HG02610 (cell line): ENCODE data around the gene CTNS.

ENCODE experiments used
- ATAC-seq: cut with Tn5 transposase; IDR thresholded peaks from one replicate; pipeline ENCODE4 v1.9.1; 2021; ENCODE audit warnings: mild to moderate bottlenecking, moderate library complexity; ENCODE audit not compliant: unreplicated experiment

CTNS gene

DNA sequence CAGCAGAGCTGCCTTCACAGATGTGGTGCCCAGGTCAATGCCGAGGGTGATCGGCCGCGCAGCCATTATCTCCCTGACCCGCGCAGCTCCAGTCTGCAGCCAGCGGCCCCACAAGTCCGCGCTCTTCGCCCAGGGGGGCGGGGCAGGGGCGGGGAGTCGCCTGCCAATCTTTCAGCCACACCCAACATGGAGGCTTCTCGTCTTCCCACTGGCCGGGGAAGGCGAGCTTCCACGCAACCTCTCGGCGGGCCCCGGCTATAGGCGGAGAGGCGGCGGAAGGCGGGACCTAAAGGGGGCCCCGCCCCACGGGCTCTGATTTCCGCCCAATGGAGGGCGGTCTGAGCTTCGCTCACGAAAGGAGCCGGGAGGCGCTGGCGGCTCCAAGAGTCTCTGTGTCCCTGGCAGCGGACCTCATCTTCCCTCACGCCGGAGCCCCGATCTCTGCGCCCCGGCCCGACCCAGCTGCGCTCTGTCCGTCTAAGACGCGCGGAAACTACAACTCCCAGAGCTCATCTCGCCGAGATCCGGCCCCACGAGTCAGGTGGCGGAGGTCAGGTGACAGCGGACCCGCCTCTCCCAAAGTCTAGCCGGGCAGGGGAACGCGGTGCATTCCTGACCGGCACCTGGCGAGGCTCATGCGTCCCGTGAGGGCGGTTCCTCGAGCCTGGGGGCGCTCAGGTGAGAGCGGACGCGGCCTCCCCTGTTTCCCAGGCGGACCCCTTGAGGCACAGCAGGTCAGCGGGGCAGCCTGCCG, at the start of gene CTNS, which contains the start of gene SHPK:
Gene CTNS (plus strand): TSS at position 607 of the 754 bp plus-strand sequence. CDS start 3,447 bp downstream, outside the sequence.
Gene SHPK (minus strand): TSS at position 97 of the 754 bp plus-strand sequence. CDS start 31 bp downstream, at position 66.
- ATAC-seq: peak; percentile 93

DNA sequence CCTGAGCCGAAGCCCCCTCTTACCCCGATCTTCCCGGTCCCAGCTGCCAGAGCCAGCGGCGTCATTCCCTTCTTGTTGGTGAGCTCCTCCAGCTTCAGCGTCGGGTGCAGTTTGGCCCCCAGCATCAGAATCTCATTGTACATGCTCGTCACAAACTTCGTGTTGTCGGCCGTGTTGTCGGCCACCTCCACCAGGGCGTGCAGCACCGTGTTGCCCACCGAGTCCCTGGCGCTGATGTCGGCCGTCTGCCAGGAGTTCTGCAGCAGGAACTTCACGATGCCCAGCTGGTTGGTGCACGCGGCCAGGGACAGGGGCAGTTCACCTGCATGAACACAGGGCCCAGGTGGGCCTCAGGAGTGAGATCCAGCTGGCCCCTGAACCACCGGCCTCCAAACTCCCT, 46.8 kb upstream of the CTNS start:
- ATAC-seq: no peak

DNA sequence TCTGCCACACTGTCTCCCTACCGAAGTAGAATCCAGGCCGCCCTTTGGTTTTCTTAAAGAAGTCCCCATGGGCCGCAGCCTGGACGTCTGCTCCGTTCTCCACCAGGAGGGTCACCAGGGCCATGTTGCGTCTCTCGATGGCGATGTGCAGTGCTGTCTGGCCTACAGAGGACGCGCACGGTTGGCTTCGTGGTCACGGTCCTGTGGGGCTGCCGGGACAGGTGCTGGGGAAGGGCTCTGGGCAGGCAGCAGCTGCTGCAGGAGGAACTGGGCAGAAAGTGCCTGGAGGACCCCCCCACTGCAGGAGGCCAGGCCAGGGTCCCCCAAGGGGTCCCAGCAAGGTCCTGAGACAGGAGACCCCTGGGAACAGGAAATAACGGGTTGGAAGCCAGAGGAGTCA, 46.3 kb upstream of the CTNS start:
- no peak for ATAC-seq

DNA sequence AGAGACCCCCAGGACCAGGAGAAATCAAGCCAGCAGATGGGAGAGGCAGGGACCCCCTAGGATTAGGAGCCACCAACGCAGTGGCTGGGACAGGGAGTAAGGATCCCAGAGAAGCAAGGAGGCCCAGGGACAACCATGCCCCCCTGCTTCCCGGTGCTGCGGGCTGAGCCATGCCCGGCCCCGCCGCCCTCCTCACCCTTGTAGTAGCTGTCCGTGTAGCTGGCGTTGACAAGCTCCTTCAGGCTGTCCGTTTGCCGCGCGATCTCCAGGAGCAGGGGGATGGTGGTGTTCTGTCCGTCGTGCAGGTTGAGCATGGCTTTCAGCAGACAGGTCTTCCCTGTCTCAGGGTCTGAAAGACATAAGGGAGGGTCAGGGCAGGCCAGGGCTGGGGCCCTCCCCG, 45.8 kb upstream of the CTNS start:
- ATAC-seq: no peak

DNA sequence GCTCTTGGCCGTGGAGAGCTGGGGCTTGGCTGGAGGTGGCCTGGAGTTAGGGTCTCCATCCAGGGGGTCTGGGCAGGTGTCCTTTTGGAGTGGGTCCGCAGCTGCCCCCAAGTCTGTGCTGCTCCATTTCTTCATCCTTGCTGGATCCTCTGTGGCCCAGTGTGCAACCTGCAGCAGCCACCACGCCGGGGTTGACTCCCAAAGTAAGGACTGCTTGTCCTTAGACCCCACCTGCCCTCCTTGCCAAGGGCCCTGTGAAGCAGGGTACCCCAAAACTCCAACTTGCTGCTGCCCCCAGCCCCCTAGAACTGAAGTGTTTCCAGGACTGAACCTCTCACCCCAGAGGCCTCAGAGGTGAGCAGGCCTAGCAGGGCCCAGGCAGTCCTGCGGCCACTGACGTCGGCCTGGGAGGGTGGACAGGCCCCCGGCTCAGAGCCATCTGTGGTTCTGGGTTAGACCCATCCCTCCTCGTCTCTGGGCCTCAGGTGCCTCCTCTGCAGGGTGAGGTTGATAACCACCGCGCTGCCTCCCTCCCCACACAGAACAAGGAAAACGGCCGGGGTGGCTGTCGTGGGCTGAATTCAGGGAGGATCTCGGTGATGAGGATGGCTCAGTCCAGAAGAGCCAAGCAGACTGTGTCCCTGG, 44.2 kb upstream of the CTNS start:
- ATAC-seq: no peak

DNA sequence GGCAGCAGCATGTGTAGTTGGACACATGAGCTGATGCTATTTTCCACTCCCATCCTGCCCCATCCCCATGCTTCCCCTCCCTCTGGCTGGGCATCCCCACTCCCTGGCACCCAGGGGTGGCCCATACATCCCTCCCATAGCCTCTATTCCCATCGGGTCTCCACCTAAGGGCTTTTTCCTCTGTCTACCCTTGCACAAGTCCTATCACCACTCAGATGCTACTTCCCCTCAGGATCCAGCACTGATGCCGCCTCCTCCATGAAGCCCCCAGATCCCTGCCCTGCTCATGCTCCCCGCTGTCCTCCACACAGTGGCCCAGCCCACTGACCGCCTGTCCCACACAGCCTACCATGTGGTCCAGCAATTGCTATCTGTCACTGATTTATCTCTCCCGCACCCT, 43.2 kb upstream of the CTNS start:
- ATAC-seq: no peak

DNA sequence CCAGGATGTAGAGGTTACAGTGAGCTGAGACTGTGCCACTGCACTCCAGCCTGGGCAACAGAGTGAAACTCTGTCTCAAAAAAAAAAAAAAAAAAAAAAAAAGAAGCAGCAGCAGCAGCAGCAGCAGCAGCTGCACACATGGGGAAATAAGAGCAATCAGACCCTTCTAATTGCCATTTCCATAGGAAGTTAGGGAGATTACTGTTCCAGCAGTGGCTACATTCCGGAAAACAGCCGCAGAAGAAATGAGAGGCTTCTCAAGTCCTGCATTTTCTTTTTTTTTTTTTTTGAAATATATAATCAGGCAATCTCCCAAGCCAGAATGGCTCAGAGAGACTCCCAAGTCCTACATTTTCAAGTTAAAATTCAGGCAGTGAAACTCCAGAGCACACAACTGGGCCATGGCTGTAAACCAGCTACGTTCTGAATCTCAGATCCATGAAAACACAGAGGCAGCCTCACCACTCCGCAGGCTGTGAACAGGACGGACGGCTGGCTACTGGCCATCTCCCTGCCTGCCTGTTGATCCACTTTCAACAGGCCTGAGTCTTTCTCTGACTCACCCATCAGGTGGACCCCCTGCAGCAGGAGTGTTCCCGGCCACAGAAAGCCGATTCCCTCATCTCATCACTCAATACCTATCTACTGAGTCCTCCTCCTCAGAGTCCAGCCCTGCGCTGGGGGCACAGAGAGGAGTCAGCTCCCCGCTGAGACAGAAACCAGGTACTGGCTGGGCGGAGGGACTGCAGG, 42.3 kb upstream of the CTNS start:
- ATAC-seq: no peak

DNA sequence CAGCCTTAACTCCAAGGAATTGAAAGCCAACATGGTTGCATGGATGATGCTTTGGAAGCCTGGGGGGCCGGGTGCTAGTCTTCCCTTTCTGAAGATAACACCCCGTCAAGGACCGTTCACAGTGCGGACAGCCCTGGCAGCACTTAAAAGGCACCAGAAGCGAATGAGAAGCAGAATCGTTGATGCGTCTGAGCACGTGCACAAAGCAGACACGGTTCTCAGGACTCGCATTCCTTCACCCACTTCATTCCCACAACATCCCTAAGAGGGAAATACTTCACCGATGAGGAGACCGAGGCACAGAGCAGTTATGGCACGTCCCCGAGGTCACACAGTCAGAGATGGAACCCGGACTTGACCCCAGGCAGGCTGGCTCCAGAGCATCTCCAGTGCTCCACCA, 41.6 kb upstream of the CTNS start:
- ATAC-seq: no peak

DNA sequence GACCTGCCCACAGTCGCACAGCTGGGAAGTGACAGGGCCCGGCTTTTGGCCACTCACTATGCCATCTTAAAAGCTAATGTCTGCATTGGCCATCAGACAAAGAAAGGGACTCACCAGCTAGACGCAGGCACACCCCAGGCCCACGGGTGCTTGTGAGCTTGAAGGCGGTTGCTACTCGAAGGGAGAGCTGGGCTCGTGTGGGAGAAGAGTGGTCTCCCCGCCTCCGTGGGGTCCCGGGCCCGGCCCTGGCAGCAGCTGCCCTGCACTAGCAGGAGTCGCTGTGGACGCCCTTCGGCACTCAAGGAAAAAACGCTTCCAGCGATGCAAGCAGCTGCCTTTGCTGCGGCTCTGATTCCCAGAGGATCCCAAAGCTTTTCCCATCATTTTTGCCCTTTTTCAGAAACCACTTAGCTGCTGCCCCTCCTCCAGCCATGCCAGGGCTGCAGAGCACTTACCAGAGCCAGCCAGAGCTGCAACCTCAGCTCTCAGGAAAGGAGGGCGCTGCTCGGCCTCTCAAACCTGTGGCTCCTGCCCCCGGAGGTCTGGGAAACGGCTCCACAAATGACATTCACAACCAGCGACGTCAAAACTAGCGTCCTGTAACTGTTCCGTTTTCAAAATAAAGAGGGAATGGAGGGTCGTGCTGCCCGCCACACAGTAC, 39.6 kb upstream of the CTNS start:
- no peak for ATAC-seq

DNA sequence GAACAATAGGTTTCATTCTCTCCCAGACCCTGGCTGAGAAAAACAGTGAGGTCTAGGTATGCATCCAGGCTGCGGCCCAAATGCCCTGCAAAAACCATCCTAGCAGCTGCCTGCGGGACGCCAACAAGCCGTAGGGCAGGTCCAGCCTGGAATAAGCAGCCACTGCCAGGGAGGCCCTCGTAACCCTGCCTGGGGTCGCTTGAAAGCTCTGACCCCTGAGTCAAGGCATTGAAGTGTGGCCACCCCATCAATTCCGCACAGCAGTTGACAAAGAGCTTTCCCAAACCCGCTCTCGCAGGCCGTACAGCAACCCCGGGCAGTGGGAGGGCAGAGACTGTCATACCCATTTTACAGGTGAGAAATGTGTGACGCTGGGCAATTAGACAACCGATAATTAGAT, 38.5 kb upstream of the CTNS start:
- no peak for ATAC-seq

DNA sequence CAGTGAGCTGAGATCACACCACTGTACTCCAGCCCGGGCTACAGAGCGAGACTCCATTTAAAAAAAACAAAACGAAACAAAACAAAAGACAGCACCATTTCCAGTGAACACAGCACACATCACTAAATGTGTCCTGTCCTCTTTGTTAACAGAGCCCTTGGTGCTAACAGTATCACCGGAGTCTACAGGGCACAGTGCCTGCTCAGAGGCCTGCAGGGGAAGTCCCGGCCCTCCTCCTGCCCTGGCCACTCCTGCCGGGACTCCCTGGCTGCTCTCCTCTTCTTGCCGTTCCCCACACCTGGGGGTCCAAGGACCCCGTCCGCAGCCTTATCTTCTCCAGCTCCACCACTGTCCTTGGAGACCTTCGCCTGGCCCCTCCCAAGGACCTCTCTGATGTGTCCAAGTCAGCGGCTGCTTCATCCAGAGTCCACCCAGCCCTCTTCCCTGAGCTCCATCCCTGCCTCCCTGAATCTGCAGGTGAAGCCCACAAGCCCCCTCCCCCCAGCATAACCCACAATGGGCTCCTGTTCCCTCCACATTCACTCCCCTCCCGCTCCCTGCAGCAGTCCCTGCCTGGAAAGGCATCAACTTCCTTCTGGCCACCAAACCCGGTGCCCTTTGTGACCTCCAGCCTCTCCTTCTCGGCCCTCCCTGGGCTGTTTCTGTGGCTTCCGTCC, 35.9 kb upstream of the CTNS start:
- no peak for ATAC-seq

DNA sequence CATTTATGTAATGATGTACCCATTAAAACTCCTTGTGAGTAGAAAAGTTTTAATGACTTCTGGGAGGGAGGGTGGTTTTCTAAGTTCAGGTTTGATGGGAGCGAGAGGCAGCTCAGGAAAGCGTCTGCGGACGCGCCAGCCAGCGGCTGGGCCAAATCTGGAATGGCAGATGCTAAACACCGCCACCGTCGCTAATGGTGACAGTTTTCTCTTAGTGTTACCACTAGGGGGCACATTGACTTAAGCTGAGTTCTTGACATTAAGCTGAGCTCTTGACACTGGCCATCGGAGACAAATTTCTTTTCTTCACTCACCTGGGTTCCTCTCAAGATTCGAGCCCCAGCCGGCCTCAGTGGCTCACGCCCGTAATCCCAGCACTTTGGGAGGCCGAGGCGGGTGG, 34.1 kb upstream of the CTNS start:
- no peak for ATAC-seq

DNA sequence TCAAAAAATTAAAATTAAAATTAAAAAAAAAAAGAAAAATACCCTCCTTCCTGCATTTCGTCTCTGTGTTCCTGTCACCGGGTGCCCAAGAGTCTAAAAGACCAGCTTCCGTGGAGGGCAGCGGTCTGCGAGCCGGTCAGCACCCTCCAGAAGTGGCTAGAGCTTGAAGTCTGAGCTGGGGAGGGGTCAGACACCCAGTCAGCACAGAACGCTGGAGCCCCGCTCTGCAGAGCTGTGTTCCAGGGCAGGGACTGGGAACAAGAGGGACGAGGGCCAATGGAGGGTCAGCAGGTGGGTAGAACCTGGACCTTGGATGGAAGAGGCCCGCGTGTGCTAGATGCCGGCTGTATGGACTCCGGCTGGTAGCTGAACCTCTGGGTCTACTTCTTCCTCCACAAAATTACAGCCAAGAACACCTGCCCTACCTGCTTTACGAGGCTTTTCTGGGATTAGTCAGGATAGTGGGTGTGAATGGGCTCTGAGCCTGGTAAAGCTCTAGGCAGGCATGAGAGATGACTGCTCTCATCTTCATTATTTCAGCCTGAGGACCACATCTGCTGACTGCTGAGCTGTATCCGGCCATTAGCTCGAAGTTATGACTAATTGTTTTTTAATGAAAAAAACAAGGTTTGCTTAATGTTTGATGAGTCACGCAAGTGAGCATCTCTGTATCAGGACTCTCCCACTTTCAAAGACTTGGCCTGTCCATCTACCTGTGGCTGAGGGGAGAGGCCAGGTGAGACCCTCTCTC, 33.3 kb upstream of the CTNS start:
- no peak for ATAC-seq

DNA sequence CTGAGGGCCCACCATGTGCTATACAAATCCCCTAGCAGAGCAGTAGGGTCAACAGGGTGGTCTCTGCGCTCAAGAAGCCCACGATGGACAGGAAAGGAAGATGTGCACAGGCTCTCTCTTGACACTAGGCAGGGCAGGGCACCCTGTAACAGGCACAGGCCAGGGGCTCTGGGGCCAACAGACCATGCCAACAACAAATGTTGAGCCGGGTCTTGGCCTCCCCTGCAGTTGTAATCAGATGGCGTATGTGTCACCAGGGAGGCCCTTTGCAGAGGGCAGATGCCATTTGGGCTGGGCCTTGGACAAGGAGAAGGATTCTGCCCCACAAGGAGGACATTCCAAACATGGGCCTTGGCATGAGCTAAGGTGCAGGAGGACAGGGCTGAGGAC, 32.7 kb upstream of the CTNS start:
- no peak for ATAC-seq

DNA sequence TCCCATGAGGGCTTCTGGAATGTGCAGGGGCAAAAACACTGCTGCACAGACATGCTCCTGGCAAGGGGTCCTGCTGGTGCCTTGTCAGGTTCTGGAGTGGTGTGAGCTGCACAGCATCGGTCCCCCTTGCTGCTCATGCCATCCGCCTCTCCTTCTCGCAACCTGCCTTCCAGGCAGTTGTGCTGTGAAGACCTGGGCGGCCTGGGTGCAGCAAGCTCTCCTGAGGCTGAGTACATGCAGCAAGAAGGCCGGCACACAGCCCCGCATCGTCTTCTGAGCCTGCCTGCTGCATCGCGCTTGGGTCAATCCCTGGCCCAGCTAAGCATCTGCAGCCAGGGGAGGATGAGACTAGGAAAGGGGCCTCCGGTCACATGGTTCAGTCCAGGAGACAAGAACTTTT, 26.9 kb upstream of the CTNS start:
- ATAC-seq: no peak

DNA sequence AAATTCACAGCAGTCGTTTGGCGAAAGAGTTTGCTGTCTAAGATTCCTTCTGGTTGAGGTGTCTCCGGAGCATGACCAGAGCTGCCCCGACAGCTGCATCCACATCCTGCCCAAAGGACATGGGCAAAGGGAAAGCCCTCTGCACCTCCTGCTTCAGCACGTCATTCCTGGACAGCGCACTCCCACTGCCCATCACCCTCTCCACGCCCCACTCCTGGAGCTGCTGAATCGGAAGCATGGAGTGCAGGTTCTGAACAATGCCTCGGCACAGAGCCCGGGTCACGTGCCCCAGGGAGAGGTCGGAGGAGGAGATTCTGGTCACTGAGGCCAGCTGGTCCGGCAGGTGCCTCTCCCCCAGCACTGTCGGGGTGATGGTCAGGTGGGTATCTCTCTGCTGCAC, 26.0 kb upstream of the CTNS start:
- ATAC-seq: no peak

DNA sequence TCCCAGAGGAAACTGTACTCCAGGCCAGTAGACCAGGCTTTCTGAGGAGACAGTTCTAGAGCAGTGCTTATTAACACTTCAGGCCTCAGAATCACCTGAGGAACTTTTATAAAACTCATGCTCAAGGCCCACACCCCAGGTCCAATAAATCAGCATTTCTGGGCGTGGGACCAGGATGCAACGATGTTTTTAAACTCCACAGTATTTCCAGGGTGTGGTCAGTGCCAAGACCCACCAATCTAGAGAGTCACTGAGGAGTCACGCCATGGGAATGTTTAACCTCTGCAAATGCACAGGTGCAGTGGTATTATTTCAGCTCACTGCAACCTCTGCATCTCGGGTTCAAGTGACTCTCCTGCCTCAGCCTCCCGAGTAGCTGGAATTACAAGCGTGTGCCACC, 23.4 kb upstream of the CTNS start:
- ATAC-seq: no peak

DNA sequence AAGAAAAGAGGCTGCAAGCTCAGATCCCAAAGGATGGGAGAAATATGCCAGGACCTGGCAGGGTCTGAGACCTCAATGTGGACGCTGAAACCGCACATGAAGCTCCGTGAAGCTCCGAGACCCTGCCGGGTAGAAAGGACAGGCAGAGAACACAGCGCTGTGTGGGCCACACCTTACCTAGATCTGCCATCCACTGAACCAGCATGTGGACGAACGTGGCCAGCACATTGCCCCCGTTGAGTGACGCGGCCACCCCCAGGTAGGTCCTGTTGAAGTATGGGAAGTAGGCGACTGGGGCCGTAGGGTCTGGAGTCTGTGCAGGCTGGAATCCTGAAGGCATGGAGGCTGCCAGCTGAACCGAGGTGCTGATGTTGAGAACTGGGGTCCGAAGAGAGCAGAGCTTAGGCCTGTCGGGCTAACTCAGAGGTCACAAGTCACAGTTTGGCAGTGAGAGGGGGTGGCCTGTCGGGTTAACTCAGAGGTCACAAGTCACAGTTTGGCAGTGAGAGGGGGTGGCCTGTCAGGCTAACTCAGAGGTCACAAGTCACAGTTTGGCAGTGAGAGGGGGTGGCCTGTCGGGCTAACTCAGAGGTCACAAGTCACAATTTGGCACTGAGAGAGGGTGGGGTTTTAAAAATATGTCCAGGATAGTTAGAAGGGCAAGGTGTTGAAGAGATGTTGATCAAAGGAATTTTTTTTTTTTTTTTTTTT, 21.2 kb upstream of the CTNS start:
- no peak for ATAC-seq

DNA sequence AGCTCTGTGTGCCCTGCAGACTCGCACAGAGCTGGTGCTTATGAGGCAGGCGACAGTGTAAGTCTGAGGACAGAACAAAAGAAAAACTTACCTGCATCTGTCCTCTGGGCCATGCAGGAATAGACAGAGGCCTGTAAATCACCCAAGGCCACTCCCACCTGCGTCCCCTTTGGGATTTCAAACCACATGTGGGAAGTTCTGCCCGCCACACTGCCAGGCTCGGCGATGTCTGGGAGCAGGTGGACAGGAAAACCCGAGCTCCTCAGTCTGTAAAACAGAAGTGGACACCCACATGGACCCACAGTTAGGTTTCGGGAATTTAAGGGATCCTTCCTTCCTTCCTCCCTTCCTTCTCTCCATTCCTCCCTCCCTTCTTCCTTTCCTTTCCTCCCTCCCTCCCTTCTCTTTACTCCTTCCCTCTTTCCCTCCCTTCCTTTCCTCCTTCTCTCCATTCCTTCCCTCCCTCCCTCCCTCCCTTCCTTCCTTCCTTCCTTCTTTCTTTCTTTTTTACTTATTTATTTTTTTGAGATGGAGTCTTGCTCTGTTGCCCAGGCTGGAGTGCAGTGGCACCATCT, 15.3 kb upstream of the CTNS start:
- no peak for ATAC-seq
